Activated naive CD4-positive, alpha-beta T cell (primary cell): ENCODE measurements around the gene SLC66A1.

Experiments
- DNase-seq, 4 experiments: peaks; one replicate each; lab custom pipeline; 2025; lab: John Stamatoyannopoulos, UW

The SLC66A1 gene

GRCh38 chr1:19325958-19326747 is 14.0 kb downstream of the SLC66A1 start:
- DNase-seq = no peak

DNA sequence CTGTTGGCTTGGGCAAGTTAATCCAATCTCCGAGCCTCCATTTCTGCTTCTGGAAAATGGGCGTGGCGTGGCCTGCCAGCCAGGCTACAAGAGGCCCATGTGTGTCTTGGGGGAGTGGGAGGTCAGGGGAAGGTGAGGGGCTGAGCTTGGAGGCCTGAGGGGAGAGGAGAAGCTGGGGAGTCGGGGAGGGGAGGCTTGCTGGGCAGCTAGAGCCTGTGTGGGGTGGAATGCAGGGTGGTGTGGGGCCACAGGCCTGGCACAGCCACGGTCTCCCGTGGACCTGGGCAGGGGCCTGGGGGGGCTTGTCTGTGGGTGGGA is 14.6 kb downstream of the SLC66A1 start:
- DNase-seq = no peak

- DNase-seq = no peak
Observed at GRCh38 chr1:19327301-19327700, 15.2 kb downstream of the SLC66A1 start.

- no peak for DNase-seq
Observed at GRCh38 chr1:19327736-19328135, 15.6 kb downstream of the SLC66A1 start.

GRCh38 chr1:19328486-19328885 is 16.4 kb downstream of the SLC66A1 start:
- no peak for DNase-seq

DNA sequence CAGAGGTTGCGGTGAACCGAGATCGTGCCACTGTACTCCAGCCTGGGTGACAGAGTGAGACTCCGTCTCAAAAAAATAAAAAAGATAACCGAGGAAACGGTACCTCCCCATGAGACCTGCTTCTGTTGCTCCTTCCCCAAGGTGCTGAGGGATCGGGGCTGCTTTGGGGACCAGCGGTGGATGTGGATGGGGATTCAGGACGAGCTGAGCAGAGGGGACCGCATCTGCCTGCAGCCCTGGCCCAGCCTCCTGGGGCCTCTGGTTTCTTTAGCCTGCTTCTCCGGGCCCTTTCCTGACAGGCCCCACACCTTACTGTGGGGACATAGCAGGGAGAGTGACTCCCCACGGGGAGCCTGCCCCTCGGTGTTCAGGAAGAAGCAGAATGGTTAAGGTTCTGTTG is 17.1 kb downstream of the SLC66A1 start:
- no peak for DNase-seq

DNA sequence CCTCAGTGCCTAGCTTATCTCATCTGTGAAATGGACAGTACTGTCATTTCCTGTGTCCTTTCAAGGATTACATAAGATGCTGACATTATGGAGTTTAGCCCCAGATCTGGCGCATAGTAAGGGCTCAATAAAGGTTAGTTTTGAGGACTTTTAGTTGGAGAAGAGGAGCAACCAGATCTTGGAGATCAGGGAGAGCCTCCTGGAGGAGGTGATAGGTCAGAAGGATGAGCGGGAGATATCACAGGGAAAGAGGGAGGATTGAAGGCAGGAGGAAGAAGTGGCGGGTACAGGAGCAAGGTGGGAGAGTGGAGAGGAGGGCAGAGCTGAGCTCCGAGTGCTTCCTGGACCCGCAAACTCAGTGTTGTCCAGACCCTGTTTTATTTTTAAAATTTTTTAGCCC is 17.5 kb downstream of the SLC66A1 start:
- no peak for DNase-seq

GRCh38 chr1:19330449-19331135 is 18.5 kb downstream of the SLC66A1 start:
- no peak for DNase-seq

- DNase-seq = no peak
Observed at GRCh38 chr1:19331262-19331878, 19.2 kb downstream of the SLC66A1 start.

DNA sequence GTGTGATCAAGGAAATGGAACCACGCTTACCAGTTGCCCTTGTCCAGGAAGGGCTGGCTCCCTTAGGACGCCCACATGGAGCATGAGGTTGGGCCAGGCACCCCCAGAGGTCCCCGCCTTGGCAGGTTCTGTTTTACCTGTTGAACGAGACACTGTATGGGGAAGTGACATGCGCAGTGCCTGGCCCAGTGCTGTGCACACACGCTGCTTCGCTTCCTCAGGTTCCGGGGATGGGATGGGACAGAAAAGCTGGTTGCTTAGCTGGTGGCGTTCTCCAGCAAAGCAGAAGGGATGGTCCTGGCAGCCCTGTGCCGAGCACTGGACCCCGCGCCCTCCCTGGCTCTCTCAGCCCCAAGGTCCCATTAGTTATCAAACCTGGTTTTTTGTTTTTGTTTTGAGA is 20.7 kb downstream of the SLC66A1 start:
- no peak for DNase-seq

DNA sequence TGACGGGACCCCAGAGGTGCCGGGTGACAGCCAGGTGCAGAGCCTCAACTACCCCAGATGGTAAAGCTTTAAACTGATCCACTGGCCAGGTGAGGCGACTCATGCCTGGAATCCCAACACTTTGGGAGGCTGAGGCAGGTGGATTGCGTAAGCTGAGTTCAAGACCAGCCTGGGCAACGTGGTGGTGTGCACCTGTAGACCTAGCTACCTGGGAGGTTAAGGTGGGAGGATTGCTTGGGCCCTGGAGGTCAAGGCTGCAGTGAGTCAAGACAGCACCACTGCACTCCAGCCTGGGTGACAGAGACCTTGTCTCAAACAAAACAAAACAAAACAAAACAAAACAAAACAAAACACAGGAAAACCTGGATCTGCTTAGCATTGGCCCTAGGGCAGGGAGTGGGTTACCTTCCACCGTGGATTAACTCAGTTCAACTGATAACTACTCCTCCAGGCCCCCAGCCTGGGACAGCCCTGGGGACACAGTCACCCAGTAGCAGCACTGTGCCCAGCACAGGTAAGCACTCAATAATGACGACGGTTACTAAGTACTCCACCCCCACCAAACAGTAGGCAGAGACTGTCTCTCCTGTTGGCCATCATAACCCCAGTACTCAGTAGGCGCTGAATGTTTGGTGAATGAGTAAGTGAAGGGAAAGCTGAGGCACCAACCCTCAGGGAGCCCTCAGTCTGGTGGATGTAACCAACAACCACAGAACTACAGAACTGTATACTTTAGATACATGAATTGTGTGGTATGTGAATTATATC is 21.6 kb downstream of the SLC66A1 start:
- no peak for DNase-seq

GRCh38 chr1:19336543-19336942 is 24.4 kb downstream of the SLC66A1 start:
- no peak for DNase-seq

GRCh38 chr1:19337289-19337688 is 25.2 kb downstream of the SLC66A1 start:
- DNase-seq = no peak

DNA sequence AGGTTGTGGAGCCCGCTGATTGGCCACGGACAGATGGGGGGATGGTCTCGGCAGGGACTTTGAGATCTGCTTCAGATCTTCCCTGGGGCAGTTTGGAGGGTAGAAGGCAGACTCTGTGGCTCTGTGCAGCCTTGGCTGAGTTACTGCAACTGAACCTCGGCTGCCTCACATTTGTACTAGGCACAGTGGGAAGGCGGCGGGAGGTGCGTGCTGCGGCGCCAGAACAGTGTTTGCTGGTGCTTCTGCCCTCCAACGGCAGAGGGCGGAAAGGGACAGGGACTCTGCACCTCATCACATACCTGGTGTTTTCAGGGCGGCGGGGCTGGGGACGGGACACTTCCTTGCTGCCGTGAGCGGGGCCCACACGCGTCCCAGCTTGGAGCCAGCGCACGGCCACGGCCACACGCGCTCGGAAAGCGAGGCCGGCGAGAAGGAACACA is 26.2 kb downstream of the SLC66A1 start:
- no peak for DNase-seq

GRCh38 chr1:19339214-19339861 is 27.2 kb downstream of the SLC66A1 start:
- no peak for DNase-seq

GRCh38 chr1:19340387-19340937 is 28.3 kb downstream of the SLC66A1 start:
- no peak for DNase-seq

DNA sequence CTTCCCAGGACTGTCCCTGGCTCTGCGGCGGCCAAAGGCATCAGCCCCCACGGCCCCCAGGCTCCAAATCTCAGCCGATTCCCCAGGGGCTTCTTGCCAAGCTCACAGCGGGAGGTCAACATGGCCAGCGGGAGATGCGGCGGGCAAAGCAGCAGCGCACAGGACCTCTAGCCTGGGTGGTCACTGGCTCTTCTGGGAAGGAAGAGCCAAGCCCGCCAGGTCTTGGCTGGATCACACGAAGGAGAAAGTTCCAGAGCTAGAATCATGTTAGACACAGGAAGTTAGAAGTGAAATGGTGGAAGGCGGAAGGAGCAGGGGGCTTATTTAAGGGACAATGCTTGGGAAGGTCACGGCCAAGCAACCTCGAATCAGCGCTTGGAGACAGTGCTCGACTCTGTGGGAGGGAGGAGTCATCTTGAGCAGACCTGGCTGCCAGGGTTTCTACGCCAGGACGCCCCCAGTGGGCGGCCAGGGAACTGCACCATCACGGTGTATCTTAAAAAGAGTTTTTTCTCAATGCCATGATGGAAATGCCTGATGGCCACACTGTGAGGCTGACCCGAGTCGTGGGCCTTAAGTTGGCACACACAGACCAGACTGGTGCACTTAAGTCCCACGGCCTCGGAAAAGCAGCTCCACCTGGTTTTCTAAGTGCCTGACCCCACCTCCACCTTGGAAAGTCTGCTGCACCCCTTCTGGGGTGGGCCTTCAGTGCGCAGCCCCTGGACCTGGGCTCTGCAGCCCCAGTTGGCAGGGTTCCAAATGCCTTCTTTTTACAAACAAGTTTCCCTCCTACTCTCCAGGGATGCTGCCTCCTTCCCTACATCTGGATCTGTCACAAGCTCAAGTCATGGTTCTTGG is 29.3 kb downstream of the SLC66A1 start:
- peak; percentile 43 to 68 (median 58) for DNase-seq

DNA sequence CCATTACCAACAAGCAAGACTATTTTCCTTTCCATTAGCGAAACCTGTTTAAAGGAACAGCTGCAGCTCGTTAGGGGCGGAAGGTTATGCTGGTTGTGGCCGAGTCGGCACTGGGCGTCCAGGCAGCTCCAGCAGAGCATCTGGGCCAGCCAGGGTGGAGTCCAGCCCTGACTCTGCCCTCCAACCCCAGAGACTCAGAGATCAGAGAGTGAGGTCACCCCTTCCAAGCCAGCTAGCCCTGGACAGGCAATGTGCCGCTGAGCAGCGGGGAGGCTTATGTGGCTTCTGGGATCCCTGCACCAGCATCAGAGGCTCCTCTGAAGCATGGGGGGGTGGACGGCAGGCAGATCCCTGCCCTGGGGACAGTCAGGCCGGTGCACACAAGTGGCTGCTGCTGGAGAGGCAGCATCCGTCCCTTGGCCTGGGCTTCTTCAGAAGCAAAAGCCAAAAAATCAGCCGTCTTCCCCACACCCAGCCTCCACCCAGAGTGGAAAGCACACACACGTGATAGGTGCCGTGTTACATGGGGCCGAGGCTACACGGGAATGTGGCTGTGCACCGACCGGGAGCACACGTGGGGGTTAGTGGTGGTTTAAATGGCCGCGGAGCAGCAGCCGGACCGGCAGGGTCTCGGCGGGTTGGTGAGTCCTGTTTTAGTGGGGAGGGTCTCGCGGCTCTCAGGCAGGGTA is 30.1 kb downstream of the SLC66A1 start:
- no peak for DNase-seq

DNA sequence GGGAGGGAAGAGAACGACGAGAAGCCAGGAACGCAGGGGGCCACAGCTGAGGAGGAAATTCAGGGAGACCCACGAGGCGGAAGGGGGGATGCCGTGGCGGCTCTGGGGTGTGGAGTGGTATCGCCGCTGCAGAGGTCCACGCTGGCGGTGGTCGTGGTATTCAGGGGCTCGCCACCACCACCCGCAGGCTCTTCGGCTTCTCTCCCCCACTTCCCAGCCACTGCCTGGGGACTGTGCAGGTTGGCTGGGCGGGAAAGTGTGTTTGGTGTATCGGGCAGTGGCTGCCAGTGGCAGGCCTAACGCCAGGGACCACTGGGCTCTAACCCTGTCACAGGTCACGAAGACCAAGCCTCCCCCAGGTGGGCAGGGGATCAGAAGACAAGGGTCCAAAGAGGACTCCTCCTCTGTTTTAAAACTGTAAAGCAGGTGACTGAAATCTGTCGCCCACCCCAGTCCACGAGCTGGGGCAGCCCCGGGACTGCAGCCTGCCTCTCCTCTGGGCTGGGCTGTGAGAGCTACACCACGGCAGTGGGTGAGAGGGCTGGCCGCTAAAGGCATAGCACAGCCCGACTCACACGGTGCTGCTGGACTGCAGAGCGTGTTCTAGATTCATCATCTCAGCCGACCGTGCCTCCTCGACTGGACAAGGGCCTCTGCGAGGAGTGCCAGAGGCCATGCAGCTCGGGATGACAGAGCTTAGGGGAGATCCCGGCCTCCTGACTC is 30.9 kb downstream of the SLC66A1 start:
- DNase-seq = no peak
